ENCODE measurements around the gene CLEC7A. TPM values are rescaled to one million over a fixed set of nuclear protein-coding genes. Genes with fewer than 3 reads are reported as not detected.
A peak's percentile ranks its signal among the peaks of the same experiment; 100 is the strongest.

CLEC7A gene
- total RNA-seq, 1 donor from 2014 or later = 51.1 TPM

GRCh38 chr12:10115311-10115710, 14.7 kb downstream of the CLEC7A start:
- DNase-seq = no peak
- H3K36me3 ChIP-seq = no peaks in the 10 kb centered on the region
- H3K27me3 ChIP-seq = no peaks in the 10 kb centered on the region
- no peak overlapping the region for H3K27ac ChIP-seq
- no peak for ATAC-seq
- no peak overlapping the region for H3K4me3 ChIP-seq
- H3K4me1 ChIP-seq = no peaks in the 10 kb centered on the region
- H3K9me3 ChIP-seq = no peaks in the 10 kb centered on the region
- intact Hi-C loops (cut with DNase I) = no loop called here
- no peak for TF ChIP-seq CTCF (IDR thresholded peaks at IDR 0.05)

GRCh38 chr12:10113920-10114319, 16.1 kb downstream of the CLEC7A start:
- H3K27ac ChIP-seq = no peak overlapping the region
- H3K27me3 ChIP-seq = no peaks in the 10 kb centered on the region
- H3K4me1 ChIP-seq = no peaks in the 10 kb centered on the region
- TF ChIP-seq CTCF (IDR thresholded peaks at IDR 0.05) = no peak
- no peaks in the 10 kb centered on the region for H3K9me3 ChIP-seq
- H3K4me3 ChIP-seq = no peak overlapping the region
- DNase-seq (no peak), ATAC-seq (no peak)
- H3K36me3 ChIP-seq = no peaks in the 10 kb centered on the region
- intact Hi-C loops (cut with DNase I) = no loop called here

- Histone ChIP-seq H3K4me3 (no peak overlapping the region), H3K27me3 (no peaks in the 10 kb centered on the region), H3K9me3 (no peaks in the 10 kb centered on the region), H3K27ac (no peak overlapping the region), H3K4me1 (no peaks in the 10 kb centered on the region), H3K36me3 (no peaks in the 10 kb centered on the region)
- intact Hi-C loops (cut with DNase I) = no loop called here
- DNase-seq = no peak
- no peak for TF ChIP-seq CTCF (IDR thresholded peaks at IDR 0.05)
- ATAC-seq = no peak
Measured at GRCh38 chr12:10113075-10113474, 16.9 kb downstream of the CLEC7A start.

GRCh38 chr12:10111451-10111850, 18.5 kb downstream of the CLEC7A start:
- H3K36me3 ChIP-seq = no peaks in the 10 kb centered on the region
- no peak for ATAC-seq
- H3K4me3 ChIP-seq = no peak overlapping the region
- DNase-seq = no peak
- H3K9me3 ChIP-seq = no peaks in the 10 kb centered on the region
- no peak overlapping the region for H3K27ac ChIP-seq
- H3K4me1 ChIP-seq = no peaks in the 10 kb centered on the region
- no peak for TF ChIP-seq CTCF (IDR thresholded peaks at IDR 0.05)
- intact Hi-C loops (cut with DNase I) = no loop called here
- no peaks in the 10 kb centered on the region for H3K27me3 ChIP-seq

- Histone ChIP-seq H3K4me3 (no peak overlapping the region), H3K27ac (no peak overlapping the region), H3K9me3 (no peaks in the 10 kb centered on the region), H3K36me3 (no peaks in the 10 kb centered on the region), H3K27me3 (no peaks in the 10 kb centered on the region), H3K4me1 (no peaks in the 10 kb centered on the region)
- intact Hi-C loops (cut with DNase I) = no loop called here
- DNase-seq = no peak
- no peak for TF ChIP-seq CTCF (IDR thresholded peaks at IDR 0.05)
- ATAC-seq = no peak
Measured at GRCh38 chr12:10110256-10110844, 19.6 kb downstream of the CLEC7A start.

- peak; percentile 93 for ATAC-seq
- H3K4me1 ChIP-seq = peaks cover 12% of the 10 kb centered on the region
Measured at GRCh38 chr12:10102322-10102721, 27.7 kb downstream of the CLEC7A start.

More at GRCh38 chr12:10102322-10102721, 27.7 kb downstream of the CLEC7A start:
- Histone ChIP-seq H3K4me3 (no peak overlapping the region), H3K9me3 (no peaks in the 10 kb centered on the region), H3K27me3 (no peaks in the 10 kb centered on the region), H3K27ac (no peak overlapping the region), H3K36me3 (no peaks in the 10 kb centered on the region)
- intact Hi-C loops (cut with DNase I) = no loop called here
- TF ChIP-seq CTCF (IDR thresholded peaks at IDR 0.05) = no peak
- DNase-seq = no peak

All from upper lobe of right lung (tissue), 1 donor.